Spleen (tissue), 11 donors: Measurements from ENCODE around the gene DLG2. TPM values are rescaled to one million over a fixed set of nuclear protein-coding genes. Genes with fewer than 3 reads are reported as not detected.

Experiments
- DNase-seq: peaks from one replicate; pipeline ENCODE4 v3.0.0-alpha.2; 2020
- H3K27ac ChIP-seq, 8 donors: fragments of 200-600 bp; sonication (generic) in 7 of 8; 1 replicate in 4 of 8; 2 replicates in 4 of 8; pipeline versions ENCODE4 v1.5.0 to v1.8.0; 2016 to 2021; ENCODE audit warnings: inconsistent platforms in 4 of 8, mild to moderate bottlenecking in 4 of 8, moderate library complexity in 1 of 8
- H3K27me3 ChIP-seq, 7 donors: fragments of 200-600 bp; sonication (generic) in 6 of 7; replicated peaks in 1 of 7; 1 replicate in 4 of 7; 2 replicates in 3 of 7; pipeline versions ENCODE4 v1.5.0 to v1.8.0; 2016 to 2021; ENCODE audit warnings: inconsistent platforms in 3 of 7, mild to moderate bottlenecking in 1 of 7
- H3K36me3 ChIP-seq, 6 donors: fragments of 200-600 bp; sonication (generic) in 5 of 6; 1 replicate in 4 of 6; 2 replicates in 2 of 6; pipeline versions ENCODE4 v1.5.0 to v1.8.0; 2016 to 2021; ENCODE audit warnings: inconsistent platforms in 2 of 6
- H3K4me1 ChIP-seq, 6 donors: fragments of 200-600 bp; sonication (generic) in 5 of 6; 1 replicate in 3 of 6; 2 replicates in 3 of 6; pipeline versions ENCODE4 v1.5.0 to v1.8.0; 2016 to 2021; ENCODE audit warnings: inconsistent platforms in 3 of 6
- H3K4me3 ChIP-seq, 8 donors: fragments of 200-600 bp; sonication (generic) in 7 of 8; 1 replicate in 4 of 8; 2 replicates in 4 of 8; pipeline versions ENCODE4 v1.5.0 to v1.8.0; 2016 to 2021; ENCODE audit warnings: inconsistent platforms in 4 of 8, mild to moderate bottlenecking in 4 of 8, moderate library complexity in 2 of 8
- H3K9me3 ChIP-seq, 8 donors: fragments of 200-600 bp; sonication (generic) in 7 of 8; 1 replicate in 4 of 8; 2 replicates in 4 of 8; pipeline versions ENCODE4 v1.5.0 to v1.8.0; 2016 to 2021; ENCODE audit warnings: inconsistent platforms in 4 of 8
- CTCF ChIP-seq, 11 experiments: fragments of 200-600 bp in 7 of 11; fragments of 450-650 bp in 4 of 11; sonication (generic) in 4 of 11; IDR thresholded peaks in 8 of 11; conservative IDR thresholded peaks in 3 of 11; 1 replicate in 7 of 11; 2 replicates in 4 of 11; pipeline versions ENCODE4 v1.4.0 to v1.8.0; 2016 to 2021; ENCODE audit warnings: antibody characterized with exemption in 11 of 11, inconsistent platforms in 4 of 11, mild to moderate bottlenecking in 1 of 11
- POLR2A ChIP-seq, 3 donors: fragments of 450-650 bp; IDR thresholded peaks; one replicate each; pipeline ENCODE4 v1.5.1; 2017; ENCODE audit warnings: antibody characterized with exemption in 3 of 3, mild to moderate bottlenecking in 1 of 3
- POLR2AphosphoS5 ChIP-seq, 3 donors: sonication (generic); formaldehyde crosslinking; IDR thresholded peaks; one replicate each; pipeline ENCODE4 v1.5.1; 2017; ENCODE audit warnings: antibody characterized with exemption in 3 of 3
- WGBS, 5 donors: extraction: QIAGEN DNeasy Blood & Tissue Kit in 3 of 5; methylation state at CpG; one replicate each; pipeline versions ENCODE4 v1.1.5 to v1.1.7; 2013 to 2018; 5-methylcytosine and 5-hydroxymethylcytosine counted together
- intact Hi-C: fragments of 100-400 bp; cut with DNase I; formaldehyde crosslinking; loops from one replicate; pipeline ENCODE4 v1.15.0; 2023; ENCODE audit warnings: low total_unique reads
- polyA plus RNA-seq, 3 donors: library from polyadenylated mRNA; stranded (reverse); fragments of 200-250 nt; gene quantifications; one replicate each; pipeline ENCODE4 v1.2.1, GENCODE V29; 2013
- total RNA-seq, 7 donors: library from RNA; depleted of rRNA in 3 of 7; stranded (reverse); fragments of >200 nt in 3 of 7; fragmentation: NEBNext Ultra II Directional in 4 of 7; extraction: Animal tissue kit (Norgen Biotek cat#: 25700) in 4 of 7; gene quantifications; one replicate each; pipeline versions ENCODE4 v1.1.0 to v1.2.1, GENCODE V29; 2016 to 2021
- donor health status: healthy with polysubstance abuse.
- donor health status: DM: no; HTN: no; CAD: no; lungs with moderate emphysema.
- donor health status: DM: no; HTN: no; CAD: no.
- donor health status: Bipolar disorder and iron deficiency.
- donor health status: healthy.
- donor health status: DM: no; HTN: no; CAD: no.
- donor health status: DM: yes; HTN: yes; CAD: no.

Gene DLG2
- total and polyA plus RNA-seq, 10 donors = 0.43 to 12.7 (median 7.9) TPM

- H3K27me3 ChIP-seq = no peaks in the 10 kb centered on the region
- no peak overlapping the region for H3K4me3 ChIP-seq
- DNase-seq = no peak
- intact Hi-C loops = no loop called here
- peaks cover 0 to 4% (median 0%) of the 10 kb centered on the region in 8 donors for H3K9me3 ChIP-seq
- no peaks in the 10 kb centered on the region for H3K4me1 ChIP-seq
- TF ChIP-seq POLR2AphosphoS5 (IDR thresholded peaks at IDR 0.05) = no peak
- no peak for TF ChIP-seq POLR2A (IDR thresholded peaks at IDR 0.05)
- no peak for TF ChIP-seq CTCF (IDR thresholded peaks at IDR 0.05 in 8 of 11, conservative IDR thresholded peaks at IDR 0.05 in 3 of 11)
- no peak overlapping the region for H3K27ac ChIP-seq
- no peaks in the 10 kb centered on the region for H3K36me3 ChIP-seq
- WGBS, 5 donors = 61 to 73% (median 66%) methylated on average over 3 of the region's 3 CpGs
Measured at GRCh38 chr11:84890676-84891075, 736.5 kb downstream of the DLG2 start.

- peaks cover 0 to 4% (median 0%) of the 10 kb centered on the region in 8 donors for H3K9me3 ChIP-seq
- no peaks in the 10 kb centered on the region for H3K36me3 ChIP-seq
- no peak overlapping the region for H3K27ac ChIP-seq
- H3K4me1 ChIP-seq = no peaks in the 10 kb centered on the region
- no peak overlapping the region for H3K4me3 ChIP-seq
- no peak for DNase-seq
- 58 to 91% (median 79%) methylated on average over 3 of the region's 3 CpGs for WGBS, 5 donors
- TF ChIP-seq POLR2A (IDR thresholded peaks at IDR 0.05) = no peak
- no peaks in the 10 kb centered on the region for H3K27me3 ChIP-seq
- intact Hi-C loops = no loop called here
Measured at GRCh38 chr11:84889556-84889955, 737.6 kb downstream of the DLG2 start.

- Histone ChIP-seq H3K4me3 (peak overlapping the region in 2 of 8 donors; percentile 1 to 22), H3K27me3 (no peaks in the 10 kb centered on the region), H3K4me1 (no peaks in the 10 kb centered on the region), H3K36me3 (no peaks in the 10 kb centered on the region), H3K27ac (peak overlapping the region in 1 of 8 donors; percentile 8), H3K9me3 (peaks cover 0 to 8% (median 2%) of the 10 kb centered on the region in 8 donors)
- WGBS, 5 donors = 57 to 78% (median 62%) methylated on average over 3 of the region's 3 CpGs
- TF ChIP-seq POLR2A (IDR thresholded peaks at IDR 0.05) = no peak
- no peak for TF ChIP-seq CTCF (IDR thresholded peaks at IDR 0.05 in 8 of 11, conservative IDR thresholded peaks at IDR 0.05 in 3 of 11)
- no peak for TF ChIP-seq POLR2AphosphoS5 (IDR thresholded peaks at IDR 0.05)
- no peak for DNase-seq
- intact Hi-C loops = no loop called here
Measured at GRCh38 chr11:84887055-84887629, 740.0 kb downstream of the DLG2 start.

GRCh38 chr11:84886344-84886743 is 740.8 kb downstream of the DLG2 start:
- intact Hi-C loops = no loop called here
- H3K36me3 ChIP-seq = no peaks in the 10 kb centered on the region
- no peaks in the 10 kb centered on the region for H3K27me3 ChIP-seq
- no peaks in the 10 kb centered on the region for H3K4me1 ChIP-seq
- H3K4me3 ChIP-seq = no peak overlapping the region
- peaks cover 0 to 8% (median 2%) of the 10 kb centered on the region in 8 donors for H3K9me3 ChIP-seq
- WGBS, 5 donors = 0 to 48% (median 46%) methylated on average over 1 of the region's 1 CpG
- no peak for DNase-seq
- TF ChIP-seq POLR2A (IDR thresholded peaks at IDR 0.05) (no peak), POLR2AphosphoS5 (IDR thresholded peaks at IDR 0.05) (no peak), CTCF (IDR thresholded peaks at IDR 0.05 in 8 of 11, conservative IDR thresholded peaks at IDR 0.05 in 3 of 11) (no peak)
- no peak overlapping the region for H3K27ac ChIP-seq
